ENCODE measurements around the gene CHRDL2.

CHRDL2 gene

DNA sequence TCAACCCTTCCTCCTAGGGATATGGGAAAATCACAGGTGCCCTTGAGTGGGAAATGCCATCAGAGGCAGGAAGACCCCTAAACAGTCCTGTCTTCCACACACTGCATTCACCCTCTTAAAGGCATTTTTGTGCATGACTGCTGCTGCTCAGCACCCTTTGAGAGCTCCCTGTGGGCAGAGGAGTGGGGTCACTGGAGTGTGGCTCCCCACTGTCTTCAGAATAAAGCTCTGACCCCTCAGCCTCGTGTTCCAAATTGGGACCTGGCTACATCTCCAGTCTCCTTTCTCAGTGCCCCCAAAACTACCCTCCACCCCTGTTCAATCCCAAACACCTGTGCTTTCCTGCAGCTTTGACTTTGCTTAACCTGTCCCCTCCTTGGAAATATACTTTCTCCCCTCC, 46.6 kb downstream of the CHRDL2 start:
- DNase-seq, result no peak

DNA sequence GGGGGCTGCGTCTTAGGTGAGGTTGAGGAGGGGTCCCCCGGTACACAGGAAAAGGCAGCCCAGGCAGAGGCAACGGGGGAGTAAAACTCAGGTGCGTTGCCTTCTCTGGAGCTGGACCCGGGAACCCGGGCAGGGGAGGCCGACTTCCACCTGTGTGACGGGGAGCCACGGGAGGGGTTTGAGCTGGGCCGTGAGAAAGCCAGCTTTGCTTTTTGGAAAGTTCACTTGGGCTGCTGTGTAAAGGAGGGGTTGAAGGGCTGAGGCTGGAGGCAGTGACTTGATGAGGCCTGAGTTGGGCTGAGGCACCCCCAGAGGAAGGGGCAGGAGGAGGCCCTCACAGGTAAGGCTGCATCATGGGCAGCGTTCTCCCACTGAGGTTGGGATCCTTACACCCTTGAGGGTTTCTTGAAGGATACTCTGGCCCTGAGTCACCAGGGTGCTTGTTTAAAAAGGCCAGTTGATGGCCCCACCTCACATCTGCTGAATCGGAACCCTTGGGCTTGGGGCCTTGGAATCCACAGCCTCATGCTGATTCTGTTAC, 47.2 kb downstream of the CHRDL2 start:
- DNase-seq, result no peak

DNA sequence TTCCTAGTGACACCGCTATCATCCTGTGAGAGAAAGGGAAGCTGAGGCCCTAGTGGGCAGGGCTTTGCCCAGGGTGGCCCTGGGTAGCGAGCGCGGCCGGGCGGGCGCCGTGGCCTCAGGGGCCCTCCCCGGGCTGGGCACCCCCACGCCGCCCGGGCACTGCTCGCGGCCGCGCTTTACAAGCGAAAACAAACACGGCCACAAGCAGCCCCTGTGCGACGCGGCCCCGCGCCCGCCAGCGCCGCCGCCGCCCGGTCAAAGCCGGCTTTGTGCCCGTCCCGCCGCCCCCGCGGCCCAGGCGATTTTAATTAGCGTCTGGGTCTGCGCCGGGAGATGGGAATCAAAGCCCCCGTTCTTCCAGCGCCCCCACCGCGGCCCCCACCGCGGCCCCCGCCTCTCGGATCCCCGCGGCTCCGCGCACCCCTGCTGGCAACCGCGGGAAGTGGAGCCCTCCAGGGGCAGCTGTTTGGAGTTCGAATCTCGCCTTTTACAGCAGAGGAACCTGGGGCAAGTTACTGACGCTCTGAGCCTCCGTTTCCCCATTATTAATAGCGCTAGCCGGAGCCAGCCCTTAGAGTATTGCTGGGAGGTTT, 47.9 kb downstream of the CHRDL2 start:
- DNase-seq, result peak; percentile 23

DNA sequence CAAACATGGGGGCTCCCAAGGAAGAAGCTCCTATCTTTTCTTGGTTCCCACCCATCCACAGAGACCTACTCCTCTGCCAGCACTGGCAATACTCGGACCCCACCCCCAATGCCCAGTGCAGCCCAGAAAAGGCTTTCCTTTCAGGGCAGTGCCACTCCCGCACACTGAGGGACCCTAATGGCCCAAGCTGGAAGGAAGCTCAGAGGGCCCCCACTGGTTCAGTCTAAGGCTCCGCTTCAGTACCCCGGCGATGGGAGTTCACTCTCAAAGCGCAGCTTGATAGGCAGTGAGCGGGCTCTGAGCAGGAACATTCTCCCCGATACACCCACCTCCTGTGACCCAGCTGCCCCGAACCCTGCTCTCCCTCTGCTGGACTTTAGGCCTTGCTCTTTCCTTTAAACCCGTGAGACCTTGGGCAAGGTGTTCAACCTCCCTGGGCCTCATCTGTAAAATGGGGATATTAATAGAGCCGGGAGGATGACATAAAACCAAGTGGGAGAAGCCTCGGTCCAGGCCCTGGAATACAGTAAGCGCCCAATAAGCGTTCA, 48.4 kb downstream of the CHRDL2 start:
- DNase-seq, result no peak

DNA sequence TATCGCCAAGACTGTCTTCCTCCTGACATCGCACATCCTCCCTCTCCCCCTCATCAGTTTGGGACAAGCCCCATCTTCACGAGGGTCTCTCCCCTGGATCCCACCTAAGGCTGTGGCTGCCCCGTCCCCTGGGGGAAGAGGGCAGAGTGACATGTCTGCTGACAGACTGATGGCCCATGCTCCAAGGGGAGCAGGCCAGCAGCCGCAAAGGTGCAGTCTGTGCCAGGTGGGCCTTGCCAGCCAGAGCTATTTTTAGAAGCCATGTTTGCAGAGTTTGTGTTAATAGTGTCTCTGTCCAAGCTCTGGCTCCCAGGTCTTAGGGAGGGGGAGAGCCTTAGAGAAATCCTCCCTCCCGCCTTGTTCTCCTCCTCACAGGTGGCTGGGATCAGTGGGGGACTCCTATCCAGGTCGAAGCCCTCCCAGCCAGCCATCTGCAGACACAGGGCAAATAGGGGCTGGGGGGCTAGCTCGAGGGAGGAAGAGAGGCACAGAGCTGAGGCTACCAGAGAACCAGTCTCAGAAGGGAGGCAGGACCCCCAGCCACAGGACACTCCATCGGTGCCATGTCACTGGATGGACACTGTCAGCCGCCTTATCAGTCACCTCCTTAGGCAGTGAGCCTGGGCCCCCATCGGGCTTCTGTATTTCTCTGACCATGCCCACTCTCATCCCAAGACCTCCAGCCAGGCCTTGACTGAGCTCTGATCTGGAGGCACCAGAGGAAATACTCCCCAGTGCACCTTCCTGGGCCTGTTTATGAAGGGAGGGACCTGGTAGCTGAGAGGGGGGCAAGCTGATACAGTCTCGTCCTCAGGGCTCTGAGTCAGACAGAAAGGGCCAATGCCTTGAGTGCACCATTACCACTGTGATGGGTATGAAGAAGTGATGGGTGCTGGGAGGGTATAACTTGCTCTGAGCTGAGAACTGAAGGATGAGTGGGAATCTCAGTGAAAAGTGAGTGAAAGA, 49.3 kb downstream of the CHRDL2 start:
- DNase-seq, result peak; percentile 57

DNA sequence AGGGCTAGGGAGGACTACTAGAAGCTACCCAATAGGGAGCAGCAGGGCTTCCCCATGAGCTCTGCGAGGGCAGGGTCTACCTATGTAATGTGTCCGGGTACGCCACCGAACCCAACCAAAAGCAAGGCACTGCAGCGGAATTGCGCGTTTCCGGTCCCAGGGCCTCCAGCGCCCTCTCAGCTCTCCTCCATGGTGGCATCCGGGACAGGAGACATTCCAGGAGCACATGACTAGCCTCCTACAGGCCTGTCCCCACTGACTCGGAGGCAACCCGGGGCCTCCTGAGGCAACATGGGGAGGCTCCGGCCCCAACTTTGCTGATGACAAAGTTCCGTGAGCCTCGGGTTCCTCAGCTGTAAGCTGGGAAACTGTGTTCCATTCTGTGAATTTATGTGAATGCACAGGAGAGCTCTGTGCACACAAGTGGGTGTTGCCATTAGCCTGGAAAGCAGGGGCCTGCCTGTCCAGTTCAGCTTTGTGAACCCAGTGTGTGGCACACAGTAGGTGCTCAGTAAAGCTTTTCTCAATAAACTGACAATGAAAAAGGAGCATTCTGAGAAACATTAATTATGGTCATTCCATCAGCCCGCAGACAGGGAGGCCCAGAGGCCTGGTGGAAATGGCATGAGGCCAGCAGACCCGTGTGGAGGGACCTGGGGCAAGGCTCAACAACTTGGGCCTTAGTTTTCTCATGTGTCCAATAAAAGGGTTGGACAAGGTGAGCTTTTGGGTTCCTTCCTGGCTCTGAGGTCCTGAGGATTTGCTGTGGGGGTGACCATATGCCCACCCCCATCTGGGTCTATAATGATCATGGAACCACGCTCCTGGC, 50.3 kb downstream of the CHRDL2 start:
- DNase-seq, result no peak

DNA sequence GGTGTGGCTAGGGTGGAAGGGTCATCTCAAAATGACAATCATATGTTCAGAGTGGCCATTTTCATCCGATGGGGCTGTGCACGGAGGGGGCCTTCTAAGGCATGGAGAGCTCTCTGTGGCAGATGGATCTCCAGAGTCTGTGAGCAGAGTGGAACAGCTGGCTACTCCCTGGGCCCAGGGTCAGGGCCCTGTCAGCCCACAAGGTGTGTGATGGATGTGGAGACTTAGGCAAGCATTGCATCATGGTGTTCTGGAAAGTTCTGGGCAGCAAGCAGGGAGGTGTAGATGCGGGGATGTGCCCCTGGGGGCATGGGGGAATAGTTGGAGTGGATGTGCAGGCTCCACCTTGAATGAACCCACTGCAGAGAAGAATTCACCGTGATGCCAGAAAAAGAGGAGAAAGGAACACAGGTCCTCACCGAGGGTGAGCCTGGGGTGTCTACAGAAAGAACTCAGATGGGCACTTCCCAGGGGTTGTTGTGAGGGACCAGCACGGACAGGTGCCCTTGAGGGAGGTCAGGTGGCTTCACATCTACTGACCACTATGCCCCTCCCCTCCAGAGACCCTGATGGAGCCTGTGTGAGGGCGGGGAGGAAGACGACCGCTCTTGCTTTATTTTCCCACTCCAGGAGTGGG, 51.1 kb downstream of the CHRDL2 start:
- DNase-seq, result no peak

DNA sequence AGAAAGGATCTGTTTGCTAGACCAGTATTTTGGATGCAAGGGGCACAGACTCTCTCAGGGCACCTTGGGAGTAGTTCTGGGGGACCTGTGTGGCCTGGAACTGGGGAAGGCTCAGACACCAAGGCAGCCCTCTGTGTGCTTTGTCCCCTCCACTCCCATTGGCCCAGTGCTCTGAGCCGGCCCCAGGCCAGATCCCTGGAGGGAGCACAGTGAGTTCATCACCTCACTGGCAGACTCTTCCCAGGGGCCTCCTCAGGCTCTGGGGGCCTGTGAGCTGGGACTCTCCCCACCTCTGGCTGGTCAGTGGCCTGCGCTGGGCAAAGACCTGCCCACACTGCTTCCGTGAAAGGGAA, 51.7 kb downstream of the CHRDL2 start:
- DNase-seq, result no peak

DNA sequence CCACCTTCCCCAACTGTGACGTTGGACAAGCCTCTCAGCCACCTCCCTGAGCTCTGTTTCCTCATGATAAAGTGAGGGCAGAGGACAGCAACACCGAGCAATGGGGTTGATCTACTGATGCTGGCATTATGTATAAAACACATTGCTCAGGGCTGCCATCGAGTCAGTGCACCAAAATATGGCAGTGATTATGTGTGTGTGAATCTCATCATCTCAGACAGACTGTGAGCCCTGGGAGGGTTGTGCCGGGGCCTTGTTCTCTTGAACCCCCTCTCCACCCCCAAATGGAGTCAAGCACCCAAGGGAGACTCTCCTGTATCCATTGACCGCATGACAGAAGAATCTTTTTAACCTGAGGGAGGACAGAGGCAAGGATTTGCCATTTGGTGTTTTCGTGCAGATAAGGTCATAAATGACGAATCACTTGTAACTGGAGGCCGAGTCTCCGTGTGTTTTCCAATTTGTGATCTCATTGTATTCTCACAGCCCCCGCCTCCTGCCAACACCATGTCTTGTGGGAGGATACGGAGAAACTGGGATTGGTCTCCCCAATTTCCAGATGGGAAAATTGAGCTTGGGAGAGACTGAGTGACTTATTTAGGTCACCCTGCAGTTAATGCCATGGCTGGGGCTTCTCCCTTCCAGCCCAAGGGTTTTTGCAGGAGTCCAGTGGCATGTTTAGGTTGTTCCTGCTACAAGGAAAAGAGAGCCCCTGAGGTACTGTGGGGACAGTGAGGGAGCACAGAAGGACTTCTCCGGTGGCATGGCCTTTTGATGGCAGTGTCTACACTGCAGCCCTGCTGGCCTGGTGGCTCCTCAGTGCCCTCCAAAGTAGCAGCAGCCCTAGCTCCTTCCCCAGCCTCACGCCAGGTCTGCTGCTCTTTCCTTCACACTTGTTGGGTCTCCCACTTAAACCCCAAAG, 52.4 kb downstream of the CHRDL2 start:
- no peak for DNase-seq

DNA sequence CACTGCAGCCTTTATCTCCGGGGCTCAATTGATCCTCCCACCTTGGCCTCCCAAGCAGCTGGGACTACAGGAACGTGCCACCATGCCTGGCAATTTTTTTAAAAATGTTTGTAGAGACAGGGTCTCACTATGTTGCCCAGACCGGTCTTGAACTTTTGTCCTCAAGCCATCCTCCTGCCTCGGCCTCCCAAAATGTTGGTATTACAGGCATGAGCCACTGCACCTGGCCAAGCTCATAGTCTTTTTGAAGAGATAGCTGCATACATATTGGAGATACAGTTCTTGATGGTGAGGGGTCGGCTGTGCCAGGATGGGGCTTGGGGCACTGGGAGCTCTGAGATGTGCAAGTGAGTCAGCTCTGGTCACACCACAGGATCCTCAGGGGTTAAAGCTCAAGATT, 53.2 kb downstream of the CHRDL2 start:
- DNase-seq, result no peak

DNA sequence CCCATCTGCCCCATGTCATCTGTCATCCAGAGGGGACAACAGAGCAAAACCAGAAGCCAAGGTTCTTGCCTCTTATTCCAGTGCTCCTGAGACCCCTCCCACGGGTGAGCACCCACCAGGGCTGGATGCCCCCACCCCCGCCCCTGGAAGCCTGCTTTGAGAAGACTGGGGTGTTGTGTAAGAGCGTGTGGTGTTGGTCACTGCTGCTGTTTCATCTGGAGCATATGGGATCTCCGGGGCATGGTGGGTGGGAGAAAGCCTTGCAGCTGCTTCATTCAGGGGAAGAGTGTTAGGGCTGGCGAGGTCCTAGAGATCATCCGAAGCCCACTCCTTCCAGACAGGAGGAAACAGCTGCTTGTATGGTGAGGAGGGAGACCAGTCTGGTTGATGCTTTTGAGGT, 54.1 kb downstream of the CHRDL2 start:
- no peak for DNase-seq

DNA sequence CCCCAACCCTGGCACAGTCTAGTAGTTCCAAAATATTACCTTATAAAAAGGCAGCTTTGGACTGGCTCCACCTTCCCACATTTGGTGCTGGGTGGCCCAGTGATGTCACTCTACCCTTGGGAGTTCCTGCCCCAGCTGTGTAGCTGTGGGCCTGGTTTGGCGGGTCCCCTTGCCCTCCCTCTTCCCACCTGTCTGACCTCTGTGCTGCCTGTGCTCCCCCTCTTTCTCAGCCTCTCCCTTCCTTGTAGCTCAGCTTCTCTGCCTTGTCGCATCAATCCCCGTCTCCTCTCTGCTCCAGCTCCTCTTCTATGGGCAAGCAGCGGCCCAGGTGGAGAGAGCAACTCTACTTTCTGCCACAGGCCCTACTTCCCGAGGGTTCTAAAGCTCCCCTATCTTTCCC, 54.6 kb downstream of the CHRDL2 start:
- DNase-seq, result no peak

DNA sequence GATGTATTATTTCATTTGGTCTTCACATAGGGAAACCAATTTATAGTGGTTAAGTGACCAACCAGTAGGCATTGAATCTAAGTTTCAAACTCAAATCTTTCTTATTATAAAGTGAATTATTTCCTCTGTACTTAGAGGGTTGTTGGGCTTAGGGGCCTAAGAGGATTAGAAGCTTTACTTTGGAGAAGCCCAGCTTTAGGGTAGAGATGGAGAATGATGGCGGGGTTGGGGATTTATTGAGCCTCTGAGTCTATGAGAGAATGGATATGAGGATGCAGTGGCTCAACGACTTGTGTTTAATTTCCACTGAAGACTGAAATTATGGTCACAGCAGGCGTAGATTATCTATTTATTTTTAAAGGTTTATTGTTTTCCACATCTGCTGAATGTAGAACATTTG, 55.5 kb downstream of the CHRDL2 start:
- DNase-seq, result no peak

DNA sequence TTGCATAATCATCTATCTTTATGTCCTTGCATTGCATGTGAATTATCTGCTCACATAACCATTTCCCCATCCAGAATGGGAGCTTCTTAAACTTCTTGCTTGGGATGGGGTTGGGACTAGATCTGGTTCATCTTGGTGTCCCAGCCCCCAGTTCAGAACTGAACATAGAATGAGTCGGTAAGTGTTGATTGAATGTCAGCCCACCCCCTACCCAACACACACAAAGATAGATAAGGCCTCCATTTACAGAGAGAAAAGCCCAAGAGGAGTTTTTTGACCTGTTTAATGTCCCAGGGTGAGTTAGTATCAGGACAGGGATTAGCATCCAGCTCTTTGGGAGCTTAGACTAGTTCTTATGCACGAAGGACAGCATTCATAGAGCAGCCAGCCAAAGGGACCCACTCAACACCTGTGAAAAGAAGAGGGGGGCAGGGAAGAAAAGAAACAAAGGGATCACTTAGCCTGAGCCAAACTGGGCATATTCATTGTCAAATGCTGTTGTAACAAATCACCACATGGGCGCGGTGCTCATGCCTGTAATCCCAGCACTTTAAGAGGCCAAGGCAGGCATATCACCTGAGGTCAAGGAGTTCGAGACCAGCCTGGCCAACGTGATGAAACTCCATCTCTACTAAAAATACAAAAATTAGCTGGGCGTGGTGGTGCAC, 57.4 kb downstream of the CHRDL2 start:
- DNase-seq, result no peak

DNA sequence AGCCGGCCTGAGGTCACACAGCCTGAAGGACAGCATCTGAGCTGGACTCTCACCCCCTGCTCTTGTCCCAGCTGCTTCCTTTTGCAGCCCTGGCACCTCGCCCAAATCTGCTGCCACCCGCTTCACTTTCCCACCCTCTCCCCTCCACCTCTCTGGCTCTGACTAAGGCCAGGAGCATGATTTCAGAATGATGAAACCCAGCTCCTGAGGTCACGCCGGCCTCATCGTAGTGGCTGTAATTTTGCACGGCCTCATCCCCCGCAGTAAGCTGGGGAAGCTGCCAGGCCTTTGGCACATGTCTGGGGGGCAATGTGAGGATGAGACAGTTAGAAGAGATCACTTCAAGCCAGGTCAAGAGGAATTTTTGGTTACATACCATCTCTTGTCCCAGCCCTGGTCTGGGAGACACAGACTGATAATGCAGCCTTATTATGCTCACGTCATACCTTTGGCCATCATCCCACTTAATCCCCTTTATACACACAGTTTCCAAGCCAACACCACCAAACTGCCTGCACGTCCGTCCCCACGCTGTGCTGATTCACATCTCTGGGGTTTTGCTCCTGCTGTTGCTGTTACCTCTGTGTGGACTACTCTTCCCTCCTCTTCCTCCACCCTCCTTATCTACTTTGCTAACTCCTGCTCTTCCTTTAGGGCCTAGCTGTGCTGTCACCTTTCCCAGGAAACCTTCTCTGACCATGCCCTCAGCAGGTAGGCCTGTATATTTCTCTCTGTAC, 58.1 kb downstream of the CHRDL2 start:
- DNase-seq, result no peak

DNA sequence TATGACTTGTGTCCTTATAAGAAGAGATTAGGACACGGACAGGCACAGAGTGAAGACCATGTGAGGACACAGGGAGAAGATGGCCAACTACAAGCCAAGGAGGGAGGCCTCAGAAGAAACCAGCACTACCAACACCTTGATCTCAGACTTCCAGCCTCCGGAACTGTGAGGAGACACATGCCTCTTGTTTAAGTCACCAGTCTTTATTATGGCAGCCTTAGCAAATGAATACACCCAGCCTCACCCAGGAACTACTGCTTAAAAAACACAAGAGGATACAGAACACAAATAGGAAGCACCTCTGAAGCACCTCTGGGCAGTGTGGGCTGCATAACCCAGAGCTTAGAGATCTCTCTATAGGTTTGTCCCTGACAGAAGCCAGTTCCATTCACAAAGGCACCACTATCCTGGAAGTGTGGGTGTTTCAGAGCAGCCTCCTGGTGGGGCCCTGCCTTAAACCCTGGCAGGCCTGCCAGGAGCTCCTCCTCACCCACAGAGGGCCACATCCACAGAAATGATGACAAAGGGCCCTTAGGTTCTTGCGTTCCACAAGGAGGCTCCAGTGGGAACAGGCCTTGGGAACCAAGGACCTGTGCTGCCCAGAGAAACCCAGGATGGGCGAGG, 58.8 kb downstream of the CHRDL2 start:
- DNase-seq, result no peak

DNA sequence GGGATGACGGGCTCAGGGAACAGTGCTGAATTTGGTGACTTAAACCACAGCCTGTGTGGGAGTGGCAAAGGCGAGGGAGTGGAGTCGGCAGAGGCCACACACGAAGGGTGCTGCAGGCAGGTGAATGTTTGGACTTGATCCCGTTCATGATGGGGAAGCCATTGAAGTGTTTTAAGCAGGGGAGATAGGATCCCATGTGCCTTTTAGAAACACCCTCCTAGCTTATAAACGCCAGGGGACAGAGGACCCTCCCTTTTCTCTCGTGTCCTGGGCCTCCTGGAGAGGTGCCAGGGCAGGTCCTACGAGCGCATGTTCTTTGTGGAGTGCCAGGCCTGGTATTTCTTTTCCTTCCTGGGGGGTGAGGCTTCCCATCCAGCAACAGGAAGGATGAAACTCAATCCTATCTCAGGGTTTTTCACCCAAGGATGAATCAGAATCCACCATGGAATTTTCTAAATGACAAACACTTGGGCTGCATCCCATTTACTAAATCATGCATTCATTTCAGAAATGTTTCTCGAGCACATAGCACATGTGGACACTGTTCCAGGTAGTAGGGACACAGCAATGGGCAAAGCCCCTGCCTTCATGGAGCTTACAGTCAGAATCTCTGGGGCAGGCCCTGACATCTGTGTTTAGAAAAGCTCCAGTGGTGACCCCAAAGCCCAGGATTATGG, 59.6 kb downstream of the CHRDL2 start:
- DNase-seq, result no peak

DNA sequence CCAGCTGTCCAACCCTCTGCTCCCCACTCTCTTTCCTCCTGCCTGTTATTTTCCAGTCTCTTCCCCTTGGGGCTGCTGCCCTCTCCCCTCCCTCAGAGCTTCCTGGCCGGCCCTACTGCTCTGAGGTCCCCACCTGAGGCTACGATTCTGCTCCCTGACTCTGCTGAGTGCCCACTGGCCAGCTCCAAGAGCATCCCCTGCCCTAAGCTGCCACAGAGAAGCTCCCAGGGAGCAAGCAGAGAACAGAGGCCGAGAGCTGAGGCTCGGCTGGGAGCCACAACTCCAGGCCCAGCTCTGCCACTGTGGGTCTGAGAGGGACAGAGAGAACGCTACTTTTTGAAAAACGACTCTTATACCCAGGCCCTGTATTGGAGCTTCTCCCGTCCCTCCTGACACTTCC, 61.1 kb downstream of the CHRDL2 start:
- no peak for DNase-seq

All from NCI-H146 (cell line).